ENCODE measurements around the gene GLIS1.
A peak's percentile ranks its signal among the peaks of the same experiment; 100 is the strongest.

GLIS1 gene

GRCh38 chr1:53541263-53541625 lies 197.7 kb downstream of the GLIS1 start:
- DNase-seq, result no peak

DNA sequence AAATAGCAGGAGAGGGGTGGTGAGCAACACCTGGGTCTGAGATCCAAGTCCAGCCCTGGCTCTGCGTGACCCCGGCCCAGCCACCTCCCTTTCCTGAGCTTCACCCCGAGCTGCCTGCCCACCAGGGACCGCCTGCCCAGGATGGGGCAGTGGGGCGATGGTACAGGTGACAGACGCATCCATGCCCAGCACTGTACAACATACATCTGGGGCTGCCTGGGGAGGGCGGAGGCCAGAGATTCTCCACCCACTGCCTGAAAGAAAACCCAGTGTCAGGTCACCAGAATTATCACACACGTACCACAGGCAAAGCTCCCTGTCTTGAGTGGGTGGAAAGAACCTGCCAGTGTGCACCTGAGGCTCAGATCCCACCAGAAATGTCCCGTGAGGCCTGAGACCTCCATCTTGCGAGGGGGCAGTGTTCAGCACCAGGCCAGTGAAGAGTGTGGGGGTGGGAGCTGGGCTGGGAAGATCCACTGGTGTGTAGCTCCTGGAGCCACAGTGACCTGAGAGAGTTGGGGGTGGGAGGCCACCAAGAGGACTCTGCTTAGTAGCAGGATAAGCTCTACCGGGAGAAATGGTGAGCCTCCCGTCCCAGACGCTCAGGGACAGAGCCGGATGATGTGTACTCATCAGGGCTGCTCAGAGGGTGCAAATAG lies 198.2 kb downstream of the GLIS1 start:
- no peak for DNase-seq

GRCh38 chr1:53539711-53540603 lies 199.0 kb downstream of the GLIS1 start:
- DNase-seq, result no peak

DNA sequence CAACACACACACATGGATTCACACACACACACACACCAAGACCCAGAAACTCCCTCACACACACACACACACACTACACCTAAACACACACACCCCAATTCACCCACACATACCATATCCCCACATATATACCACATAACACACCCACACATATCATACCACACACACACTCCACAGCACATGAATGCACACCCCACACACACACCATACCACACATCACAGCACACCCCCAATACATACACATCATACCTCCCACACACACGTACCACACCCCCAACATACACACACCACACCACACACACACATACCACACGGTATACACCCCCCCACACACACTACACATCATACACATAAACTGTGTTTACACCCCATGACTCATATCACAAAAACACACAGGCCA lies 199.7 kb downstream of the GLIS1 start:
- DNase-seq, result no peak

DNA sequence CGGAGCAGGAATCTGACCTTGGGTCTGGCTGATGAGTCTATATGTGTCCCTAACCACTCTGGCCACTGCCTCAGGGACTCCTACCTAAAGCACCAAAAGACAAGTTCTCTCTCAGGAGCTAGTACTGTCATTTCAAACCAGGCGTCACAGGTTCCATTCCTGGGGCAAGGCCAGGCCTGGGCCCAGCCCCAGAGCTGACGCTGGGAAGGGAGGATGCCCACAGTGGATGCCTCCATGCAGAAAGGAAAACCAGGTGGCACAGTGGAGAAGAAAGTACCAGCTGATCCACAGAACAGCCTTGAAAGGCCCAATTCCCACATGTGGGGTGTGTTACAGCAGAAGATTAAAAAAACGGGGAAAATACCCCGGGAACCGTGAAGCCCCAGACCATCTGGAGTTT lies 202.4 kb downstream of the GLIS1 start:
- DNase-seq, result no peak

DNA sequence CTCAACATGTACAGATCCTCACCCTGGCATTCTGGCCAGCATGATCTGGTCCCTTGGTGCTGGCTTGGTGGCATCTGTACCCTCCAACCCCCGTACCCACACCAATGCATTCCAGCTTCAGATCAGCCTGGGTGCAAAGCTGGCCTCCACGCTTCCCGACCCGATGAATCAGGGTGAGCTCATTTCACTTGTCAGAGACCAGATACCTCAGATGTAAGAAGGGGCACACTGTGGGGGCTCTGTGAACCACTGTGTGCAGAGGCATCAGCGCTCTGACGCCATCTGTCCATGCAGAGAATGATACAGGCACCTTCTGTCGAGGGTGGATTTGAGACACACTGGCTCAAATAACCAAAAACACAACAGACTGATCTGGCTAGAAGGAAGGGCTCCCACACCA lies 203.1 kb downstream of the GLIS1 start:
- no peak for DNase-seq

DNA sequence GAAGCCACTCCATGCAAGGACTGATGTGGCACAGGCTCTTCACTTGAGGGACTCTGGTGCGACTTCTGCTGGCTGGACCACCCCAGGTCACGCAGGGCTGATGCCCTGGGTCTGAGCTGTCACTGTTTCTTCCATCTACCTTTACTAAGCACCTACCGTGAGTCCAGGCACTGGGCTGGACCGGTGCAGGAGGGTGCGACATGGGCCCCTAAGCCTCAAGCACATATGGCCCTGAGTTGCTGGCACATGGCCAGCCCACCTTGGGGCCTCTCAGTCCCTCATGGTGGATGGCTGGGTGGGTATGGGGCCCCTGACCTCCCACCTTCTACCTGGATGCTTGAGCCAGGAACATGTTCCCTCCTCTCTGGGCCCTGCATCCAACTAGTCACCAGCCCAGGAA lies 203.7 kb downstream of the GLIS1 start:
- no peak for DNase-seq

DNA sequence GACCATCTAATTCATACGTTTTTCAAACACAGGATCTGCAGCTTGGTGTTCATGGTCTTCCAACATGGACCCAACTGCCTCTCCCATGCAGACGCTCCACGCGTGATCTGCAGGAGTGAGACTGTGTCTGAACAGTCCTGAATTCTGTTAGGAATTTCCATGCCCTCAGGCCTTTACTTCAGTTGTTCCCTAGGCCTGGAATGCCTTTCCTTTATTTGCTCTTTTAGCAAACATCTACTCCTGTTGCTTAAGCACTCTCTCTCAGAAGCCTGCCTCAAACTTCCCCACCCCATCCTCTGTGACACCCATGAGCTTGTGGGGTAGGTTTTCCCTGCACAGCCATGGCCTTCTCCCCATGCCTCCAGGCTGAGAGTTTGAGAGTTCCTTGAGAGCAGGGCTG lies 206.1 kb downstream of the GLIS1 start:
- no peak for DNase-seq

GRCh38 chr1:53532377-53532776 lies 206.6 kb downstream of the GLIS1 start:
- DNase-seq, result no peak

- DNase-seq, result no peak
These were observed 208.4 kb downstream of the GLIS1 start for GRCh38 chr1:53530550-53530949.

GRCh38 chr1:53529555-53529954 lies 209.4 kb downstream of the GLIS1 start:
- no peak for DNase-seq

GRCh38 chr1:53527368-53527767 lies 211.6 kb downstream of the GLIS1 start:
- no peak for DNase-seq

DNA sequence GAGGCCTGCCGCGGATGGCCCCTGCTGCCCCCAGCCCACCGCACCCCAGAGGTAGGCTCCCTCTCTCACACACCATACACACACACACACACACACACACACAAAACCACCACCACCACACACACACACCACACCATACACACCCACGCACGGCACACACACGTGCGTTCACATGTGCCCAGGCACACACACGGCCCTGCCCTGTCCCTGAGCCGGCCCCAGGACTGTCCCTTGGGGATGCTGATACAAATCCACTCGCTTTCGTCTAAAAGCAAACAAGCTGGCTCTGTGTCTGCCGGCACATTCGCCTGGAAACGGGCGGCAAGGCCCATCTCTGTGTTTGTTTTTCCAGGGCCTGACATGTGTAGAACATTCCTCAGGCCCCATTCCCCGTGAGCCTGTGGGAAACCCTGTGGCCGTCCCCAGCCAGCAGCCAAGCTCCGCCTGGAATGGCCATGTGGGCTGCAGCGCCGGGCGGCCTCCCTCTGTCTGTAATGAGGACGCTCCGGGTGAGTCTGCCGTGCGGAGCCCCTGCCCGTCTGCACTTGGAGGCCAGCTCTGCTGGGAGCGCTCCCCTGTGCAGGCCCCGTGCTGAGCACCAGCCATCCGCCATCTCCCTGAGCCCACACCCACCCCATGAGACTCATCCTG lies 212.4 kb downstream of the GLIS1 start:
- DNase-seq, result peak; percentile 53

DNA sequence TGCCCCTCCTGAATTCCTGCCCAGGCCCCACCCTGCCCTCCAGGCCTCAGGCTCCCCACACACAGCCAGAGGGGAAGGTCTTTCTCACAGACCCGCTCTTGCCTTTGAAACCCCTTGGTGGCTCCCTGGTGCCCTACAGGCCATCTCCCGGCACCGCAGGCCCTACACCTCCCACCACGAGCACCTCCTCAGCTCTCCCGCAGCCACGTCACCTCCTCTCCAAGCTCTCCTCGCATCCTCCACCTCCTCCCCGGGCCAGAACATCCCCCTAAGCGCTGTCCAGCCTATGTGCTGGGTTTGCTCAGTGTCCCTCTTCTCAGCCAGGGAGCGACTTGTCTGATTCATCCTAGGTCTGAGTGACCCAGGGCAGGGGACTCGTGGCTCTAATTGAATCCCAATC lies 213.4 kb downstream of the GLIS1 start:
- DNase-seq, result peak; percentile 4

DNA sequence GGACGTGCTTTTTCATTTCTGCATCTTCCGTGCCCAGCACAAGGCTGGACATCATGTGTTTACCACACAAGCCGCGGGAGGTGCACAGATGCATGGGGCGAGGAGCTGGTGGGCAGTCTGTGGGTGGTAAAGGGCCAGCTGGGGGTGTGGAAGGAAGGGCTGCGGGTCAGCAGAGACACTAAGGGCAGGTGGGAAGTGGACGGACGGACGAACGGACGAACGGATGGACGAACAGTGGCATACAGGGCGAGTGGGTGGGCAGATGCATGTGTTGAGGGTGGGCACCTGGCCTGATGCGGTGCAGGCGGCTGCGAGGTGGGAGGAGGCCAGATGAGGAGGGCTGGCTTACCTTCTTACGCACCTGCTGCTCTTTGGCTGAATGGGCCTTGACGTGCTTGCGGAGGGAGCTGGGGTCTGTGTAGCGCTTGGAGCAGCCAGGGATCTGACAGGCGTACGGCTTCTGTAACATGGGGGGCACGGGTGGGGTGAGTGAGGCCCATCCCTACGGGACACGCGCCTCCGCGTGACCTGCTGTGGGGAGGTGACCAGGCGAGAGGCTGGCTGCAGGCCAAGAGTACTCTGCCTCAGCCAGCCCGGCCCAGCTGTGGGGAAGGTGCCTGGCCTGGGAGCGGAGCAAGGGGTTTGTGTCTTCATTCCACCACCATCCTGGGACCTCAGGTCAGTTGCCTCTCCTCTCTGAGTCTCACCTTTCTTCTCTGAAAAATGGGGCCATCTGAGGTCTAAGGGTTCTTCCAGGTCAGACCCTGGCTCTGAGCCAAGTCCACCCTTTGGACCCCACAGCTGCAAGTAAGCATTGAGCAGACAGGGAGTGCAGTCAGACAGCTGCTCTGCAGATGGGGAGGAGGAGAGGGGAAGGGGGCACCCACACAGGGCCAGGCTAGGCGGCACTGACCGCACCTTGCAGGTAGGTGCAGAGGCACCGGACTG lies 214.3 kb downstream of the GLIS1 start:
- no peak for DNase-seq

DNA sequence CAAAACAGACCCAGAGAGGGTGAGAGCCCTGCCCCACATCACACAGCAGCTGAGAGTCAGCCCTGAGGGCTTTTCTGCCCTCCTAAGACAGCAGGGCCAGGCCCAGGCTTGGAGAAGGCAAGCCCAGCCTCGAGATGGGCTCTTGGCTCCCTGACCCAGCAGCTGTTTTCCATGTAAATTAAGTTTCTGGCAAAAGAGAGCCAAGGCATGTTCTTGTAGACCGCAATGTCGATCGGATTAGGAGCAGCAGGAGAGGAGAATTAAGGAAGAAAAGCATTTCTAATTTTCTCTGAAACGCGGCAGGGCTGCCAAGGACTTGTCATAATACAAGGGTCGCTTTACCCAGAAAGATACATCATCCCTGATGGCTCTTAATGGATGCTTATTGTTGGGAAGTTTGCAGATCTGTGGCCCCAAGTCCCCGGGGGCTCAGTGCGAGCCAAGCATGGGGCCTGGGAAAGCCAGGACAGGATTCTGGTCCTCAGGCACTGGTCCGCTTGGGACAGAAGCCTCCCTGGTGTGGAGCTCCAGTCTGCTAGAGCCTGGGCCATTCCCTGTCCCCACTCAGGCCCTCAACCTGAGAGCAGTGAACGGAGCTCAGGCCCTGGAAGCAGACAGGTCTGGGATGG lies 216.9 kb downstream of the GLIS1 start:
- DNase-seq, result no peak

DNA sequence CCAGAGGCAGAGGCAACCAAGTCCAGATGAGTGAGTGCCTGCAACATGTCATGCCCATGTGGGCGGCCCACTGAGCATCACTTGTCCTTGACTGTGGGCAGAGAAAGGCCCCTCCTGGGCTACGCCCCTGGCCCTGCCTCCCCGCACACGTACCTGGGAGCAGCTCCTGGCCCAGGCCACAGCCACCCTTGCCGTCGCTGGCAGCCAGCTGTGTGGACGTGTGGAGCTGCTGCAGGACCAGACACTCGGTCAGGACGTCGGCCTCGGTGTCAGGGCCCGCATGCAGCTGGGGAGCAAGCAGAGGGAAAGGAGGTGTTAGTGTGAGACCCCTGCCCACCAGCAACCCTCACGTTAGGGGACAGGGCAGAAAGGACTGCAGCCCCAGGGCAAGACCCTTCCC lies 218.5 kb downstream of the GLIS1 start:
- no peak for DNase-seq

DNA sequence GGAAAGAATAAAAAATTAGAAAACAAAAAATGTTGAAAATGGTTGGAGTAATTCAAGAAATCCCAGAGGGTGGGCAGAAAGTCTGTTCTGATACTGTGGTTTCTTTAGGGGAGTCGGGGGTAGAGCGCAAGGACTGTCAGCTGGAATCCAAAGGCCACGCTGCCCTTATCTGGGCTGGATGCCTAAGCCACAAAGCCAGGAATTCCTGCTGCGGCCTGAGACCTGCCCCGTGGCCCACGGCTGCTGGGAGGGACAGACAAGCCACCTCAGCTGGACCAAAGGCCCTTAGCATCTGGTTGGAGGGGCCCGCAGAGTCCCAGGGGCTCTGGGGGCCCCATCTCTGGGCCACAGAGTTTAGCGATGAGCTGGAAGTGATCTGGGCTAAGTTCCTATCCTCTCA lies 219.5 kb downstream of the GLIS1 start:
- no peak for DNase-seq

GRCh38 chr1:53518775-53519174 lies 220.2 kb downstream of the GLIS1 start:
- no peak for DNase-seq

GRCh38 chr1:53517821-53518352 lies 221.1 kb downstream of the GLIS1 start:
- no peak for DNase-seq

DNA sequence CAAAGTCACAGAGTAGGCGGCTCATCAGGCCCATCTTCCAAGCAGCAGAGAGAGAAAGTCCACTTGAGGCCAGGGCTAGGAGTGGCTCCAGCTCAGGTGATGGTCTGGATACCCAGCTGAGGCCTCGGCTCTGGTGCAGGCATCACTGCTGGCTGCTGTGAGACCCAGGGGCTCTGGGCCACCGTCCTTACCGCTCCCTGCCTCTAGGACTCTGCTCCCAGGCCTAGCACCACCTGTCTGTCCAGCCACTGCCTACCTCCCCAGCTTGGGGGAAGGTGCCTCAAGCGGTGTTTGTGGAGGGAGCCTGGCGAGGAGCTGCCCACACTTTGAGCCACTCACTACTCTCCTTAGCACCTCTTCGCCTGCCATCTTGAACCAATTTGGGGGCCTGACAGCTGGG lies 221.9 kb downstream of the GLIS1 start:
- DNase-seq, result no peak

DNA sequence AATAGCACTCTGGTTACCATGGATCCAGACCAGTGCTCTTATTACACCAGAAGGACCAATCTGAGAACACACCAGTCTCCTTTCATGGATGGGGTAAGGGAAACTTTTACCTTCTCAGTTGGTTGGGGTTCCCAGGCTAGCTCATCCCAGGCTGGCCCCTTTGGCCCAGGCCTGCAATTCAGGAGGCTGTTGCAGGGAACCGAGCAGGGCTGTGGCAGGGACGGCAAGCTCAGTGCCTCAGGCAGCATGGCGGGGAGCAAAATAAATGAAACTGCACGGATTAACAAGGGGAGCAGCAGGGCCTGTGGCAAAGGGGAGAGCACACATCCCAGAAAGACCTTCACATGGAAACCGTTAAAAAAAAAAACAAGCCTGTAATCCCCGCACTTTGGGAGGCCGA lies 222.8 kb downstream of the GLIS1 start:
- DNase-seq, result no peak
